Type B pancreatic cell (in vitro differentiated cells): Measurements from ENCODE around the gene ZNF391. TPM values are rescaled to one million over a fixed set of nuclear protein-coding genes. Genes with fewer than 3 reads are reported as not detected.

Experiments
- DNase-seq: peaks from one replicate; pipeline ENCODE4 v3.0.0; 2021; ENCODE audit warnings: mixed read lengths; ENCODE audit not compliant: unreplicated experiment; ENCODE audit errors: extremely low spot score
- H3K27ac Mint-ChIP-seq: 2 replicates; pipeline ENCODE4 v1.8.0; 2021; ENCODE audit warnings: mild to moderate bottlenecking, mixed read lengths
- H3K27me3 Mint-ChIP-seq: 2 replicates; pipeline ENCODE4 v1.8.0; 2021; ENCODE audit warnings: mixed read lengths
- H3K36me3 Mint-ChIP-seq: 2 replicates; pipeline ENCODE4 v1.8.0; 2021; ENCODE audit warnings: mixed read lengths
- H3K4me1 Mint-ChIP-seq: one replicate; pipeline ENCODE4 v1.8.0; 2021; ENCODE audit warnings: mixed read lengths; ENCODE audit not compliant: unreplicated experiment
- H3K4me3 Mint-ChIP-seq: 2 replicates; pipeline ENCODE4 v1.8.0; 2021; ENCODE audit warnings: mild to moderate bottlenecking, mixed read lengths
- H3K9me3 Mint-ChIP-seq: 2 replicates; pipeline ENCODE4 v1.8.0; 2021; ENCODE audit warnings: mixed read lengths
- total RNA-seq: library from RNA; stranded (reverse); gene quantifications from 2 replicates; pipeline ENCODE4 v1.2.1, GENCODE V29; 2021; ENCODE audit warnings: low replicate concordance
- TF ChIP-seq, protein P1 (sequence below): fragments of 200-600 bp; sonication (generic); conservative IDR thresholded peaks from 2 replicates; pipeline ENCODE4 v1.5.0; 2021; ENCODE audit warnings: antibody characterized with exemption, mild to moderate bottlenecking

The ZNF391 gene
- total RNA-seq, 1 donor from 2014 or later = 8.4 TPM

DNA sequence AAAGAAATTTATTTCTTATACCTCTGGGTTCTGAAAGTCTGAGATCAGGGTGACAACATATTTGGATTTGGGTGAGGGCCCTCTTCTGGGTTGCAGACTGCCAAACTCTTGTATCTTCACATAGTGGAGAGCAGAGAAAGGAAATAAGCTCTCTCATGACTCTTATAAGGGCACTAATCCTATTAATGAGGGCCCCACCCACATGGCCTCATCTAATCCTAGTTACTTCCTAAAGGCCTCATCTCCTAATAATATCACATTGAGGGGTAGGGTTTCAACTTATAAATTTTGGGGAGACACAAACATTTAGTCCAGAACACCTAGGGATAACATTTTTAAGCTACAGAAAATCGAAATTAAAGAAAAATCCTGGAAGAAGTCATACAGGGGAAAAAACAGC is 5.1 kb upstream of the ZNF391 start:
- DNase-seq = no peak
- peaks cover 6% of the 10 kb centered on the region for H3K27me3 Mint-ChIP-seq
- H3K27ac Mint-ChIP-seq = no peak overlapping the region
- no peak overlapping the region for H3K4me3 Mint-ChIP-seq
- H3K4me1 Mint-ChIP-seq = no peaks in the 10 kb centered on the region
- no peaks in the 10 kb centered on the region for H3K9me3 Mint-ChIP-seq
- no peaks in the 10 kb centered on the region for H3K36me3 Mint-ChIP-seq
- TF ChIP-seq, protein P1, sequence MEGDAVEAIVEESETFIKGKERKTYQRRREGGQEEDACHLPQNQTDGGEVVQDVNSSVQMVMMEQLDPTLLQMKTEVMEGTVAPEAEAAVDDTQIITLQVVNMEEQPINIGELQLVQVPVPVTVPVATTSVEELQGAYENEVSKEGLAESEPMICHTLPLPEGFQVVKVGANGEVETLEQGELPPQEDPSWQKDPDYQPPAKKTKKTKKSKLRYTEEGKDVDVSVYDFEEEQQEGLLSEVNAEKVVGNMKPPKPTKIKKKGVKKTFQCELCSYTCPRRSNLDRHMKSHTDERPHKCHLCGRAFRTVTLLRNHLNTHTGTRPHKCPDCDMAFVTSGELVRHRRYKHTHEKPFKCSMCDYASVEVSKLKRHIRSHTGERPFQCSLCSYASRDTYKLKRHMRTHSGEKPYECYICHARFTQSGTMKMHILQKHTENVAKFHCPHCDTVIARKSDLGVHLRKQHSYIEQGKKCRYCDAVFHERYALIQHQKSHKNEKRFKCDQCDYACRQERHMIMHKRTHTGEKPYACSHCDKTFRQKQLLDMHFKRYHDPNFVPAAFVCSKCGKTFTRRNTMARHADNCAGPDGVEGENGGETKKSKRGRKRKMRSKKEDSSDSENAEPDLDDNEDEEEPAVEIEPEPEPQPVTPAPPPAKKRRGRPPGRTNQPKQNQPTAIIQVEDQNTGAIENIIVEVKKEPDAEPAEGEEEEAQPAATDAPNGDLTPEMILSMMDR = no peak

DNA sequence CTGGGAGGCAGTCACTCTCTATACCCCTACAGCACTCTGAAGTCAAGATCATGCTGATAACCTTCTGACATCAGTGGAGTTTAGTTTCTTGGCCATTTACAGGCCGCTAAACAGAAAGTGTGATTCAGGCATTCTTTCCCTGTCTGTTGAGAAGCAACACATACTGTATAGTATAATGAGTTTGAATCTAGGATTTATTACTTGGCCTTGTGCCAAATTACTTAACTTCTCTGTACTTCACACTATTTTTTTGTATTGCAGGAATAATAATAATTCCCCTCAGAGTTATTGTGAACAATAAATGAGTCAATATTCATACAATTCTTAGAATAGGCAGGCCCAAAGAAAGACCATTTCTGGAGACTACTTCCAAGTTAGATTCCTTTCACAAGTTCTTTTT is 4.1 kb downstream of the ZNF391 start:
- H3K9me3 Mint-ChIP-seq = peaks cover 8% of the 10 kb centered on the region
- no peak overlapping the region for H3K27ac Mint-ChIP-seq
- peaks cover 30% of the 10 kb centered on the region for H3K36me3 Mint-ChIP-seq
- TF ChIP-seq, protein P1 = no peak
- no peak overlapping the region for H3K4me3 Mint-ChIP-seq
- no peaks in the 10 kb centered on the region for H3K27me3 Mint-ChIP-seq
- DNase-seq = no peak
- peaks cover 7% of the 10 kb centered on the region for H3K4me1 Mint-ChIP-seq

DNA sequence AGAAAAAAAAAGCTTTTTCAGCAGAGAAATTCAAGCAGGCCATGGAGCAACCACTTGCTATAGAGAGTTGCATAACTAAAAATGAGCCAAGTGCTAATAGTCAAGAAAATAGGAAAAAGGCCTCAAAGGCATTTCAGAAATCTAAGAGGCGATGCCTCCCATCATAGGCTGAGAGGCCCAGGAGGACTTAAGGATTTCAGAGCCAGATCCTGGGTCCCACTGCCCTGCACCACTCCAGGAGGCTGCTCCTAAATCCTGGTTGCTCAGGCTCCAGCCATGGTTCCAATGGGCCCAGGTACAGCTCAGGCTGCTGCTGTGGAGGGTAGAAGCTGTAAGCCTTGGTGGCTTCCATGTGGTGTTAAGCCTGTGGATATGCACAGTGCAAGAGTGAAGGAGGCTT is 5.5 kb downstream of the ZNF391 start:
- no peak overlapping the region for H3K4me3 Mint-ChIP-seq
- H3K36me3 Mint-ChIP-seq = peaks cover 35% of the 10 kb centered on the region
- H3K9me3 Mint-ChIP-seq = peaks cover 11% of the 10 kb centered on the region
- TF ChIP-seq, protein P1 = no peak
- peaks cover 7% of the 10 kb centered on the region for H3K4me1 Mint-ChIP-seq
- no peaks in the 10 kb centered on the region for H3K27me3 Mint-ChIP-seq
- no peak overlapping the region for H3K27ac Mint-ChIP-seq
- no peak for DNase-seq

DNA sequence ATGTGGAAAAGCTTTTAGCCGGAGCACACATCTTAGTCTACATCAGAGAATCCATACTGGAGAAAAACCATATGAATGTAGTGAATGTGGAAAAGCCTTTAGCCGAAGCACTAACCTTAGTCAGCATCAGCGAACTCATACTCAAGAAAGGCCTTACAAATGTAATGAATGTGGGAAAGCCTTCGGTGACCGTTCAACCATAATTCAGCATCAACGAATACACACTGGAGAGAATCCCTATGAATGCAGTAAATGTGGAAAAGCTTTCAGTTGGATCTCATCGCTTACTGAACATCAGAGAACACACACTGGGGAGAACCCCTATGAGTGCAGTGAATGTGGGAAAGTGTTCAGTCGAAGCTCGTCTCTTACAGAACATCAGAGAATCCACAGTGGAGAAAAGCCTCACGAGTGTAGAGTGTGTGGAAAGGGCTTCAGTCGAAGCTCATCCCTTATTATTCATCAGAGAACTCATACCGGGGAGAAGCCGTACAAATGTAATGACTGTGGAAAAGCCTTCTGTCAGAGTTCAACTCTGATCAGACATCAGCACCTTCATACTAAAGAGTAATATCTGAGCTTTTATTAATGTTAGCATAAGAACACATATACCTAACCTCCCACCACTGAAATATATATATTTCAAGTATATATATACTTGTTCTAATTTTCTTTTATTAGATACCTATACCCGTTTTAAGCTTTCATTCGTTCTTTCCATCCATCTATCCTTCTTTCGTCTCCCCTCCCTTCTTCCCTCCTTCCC is 12.5 kb downstream of the ZNF391 start:
- no peak for DNase-seq
- TF ChIP-seq, protein P1 = no peak
- Mint-ChIP-seq H3K4me3 (no peak overlapping the region), H3K27ac (no peak overlapping the region), H3K27me3 (no peaks in the 10 kb centered on the region), H3K36me3 (peaks cover 54% of the 10 kb centered on the region), H3K4me1 (no peaks in the 10 kb centered on the region), H3K9me3 (peaks cover 21% of the 10 kb centered on the region)

DNA sequence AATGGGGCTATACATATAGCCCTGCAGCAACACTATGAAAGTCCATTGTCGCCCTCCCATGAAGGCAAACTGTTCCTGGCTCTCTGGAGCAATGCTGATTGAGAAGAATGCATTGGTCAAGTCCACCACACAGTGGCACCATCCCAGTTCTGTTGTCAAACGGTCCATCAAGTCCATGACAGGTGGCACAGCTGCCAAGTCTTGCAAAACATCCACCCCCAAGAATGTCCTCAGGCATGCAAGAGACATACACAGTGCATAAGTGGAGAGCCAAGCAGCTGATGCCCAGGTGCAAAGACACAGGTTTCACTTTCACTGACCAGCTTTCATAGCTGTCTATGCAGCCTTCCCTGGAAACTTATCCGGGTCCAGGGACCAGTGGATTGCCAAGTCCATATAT is 17.5 kb downstream of the ZNF391 start:
- no peak overlapping the region for H3K4me3 Mint-ChIP-seq
- TF ChIP-seq, protein P1 = no peak
- H3K9me3 Mint-ChIP-seq = peaks cover 9% of the 10 kb centered on the region
- H3K27me3 Mint-ChIP-seq = no peaks in the 10 kb centered on the region
- H3K27ac Mint-ChIP-seq = no peak overlapping the region
- peaks cover 24% of the 10 kb centered on the region for H3K36me3 Mint-ChIP-seq
- H3K4me1 Mint-ChIP-seq = no peaks in the 10 kb centered on the region
- DNase-seq = no peak
